NT2/D1 (cell line): ENCODE data around the gene CLEC14A.

Experiments
- YY1 ChIP-seq: IDR thresholded peaks from 2 replicates; pipeline ENCODE4 v1.6.1; 2011; ENCODE audit not compliant: insufficient read length, insufficient read depth
- ZNF274 ChIP-seq: IDR thresholded peaks from 2 replicates; pipeline ENCODE4 v1.6.1; 2011; ENCODE audit warnings: mild to moderate bottlenecking, low read depth, low read length

DNA sequence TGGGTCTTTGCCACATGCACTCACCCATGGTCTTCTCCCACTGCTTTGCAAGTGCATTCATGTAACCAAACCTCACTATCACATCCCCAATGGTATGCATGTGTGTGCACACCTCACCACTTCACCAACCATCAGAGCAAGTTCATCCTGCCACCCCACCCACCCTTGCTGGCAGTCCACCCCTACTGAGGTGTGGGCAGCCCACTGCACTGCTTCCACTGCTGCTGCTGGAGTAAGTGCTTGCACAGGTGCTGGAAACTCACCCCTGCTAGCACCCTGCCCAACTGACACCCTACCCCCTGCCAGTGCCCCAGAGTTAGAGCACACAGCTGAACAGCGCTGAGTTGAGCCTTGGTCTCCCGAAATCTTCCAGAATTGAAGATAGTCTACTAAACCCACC is 46.1 kb upstream of the CLEC14A start:
- TF ChIP-seq YY1 (no peak), ZNF274 (no peak)
